D341Med (cell line): ENCODE results near the gene FAF1.
"Not testable (repeated sequence)": the region's sequence is repeated elsewhere in the genome, so short reads cannot be mapped to it uniquely, and the experiment has no call there.

ENCODE experiments used
- DNase-seq: peaks from one replicate; pipeline ENCODE4 v3.0.0; 2012; ENCODE audit warnings: low spot score

The FAF1 gene

DNA sequence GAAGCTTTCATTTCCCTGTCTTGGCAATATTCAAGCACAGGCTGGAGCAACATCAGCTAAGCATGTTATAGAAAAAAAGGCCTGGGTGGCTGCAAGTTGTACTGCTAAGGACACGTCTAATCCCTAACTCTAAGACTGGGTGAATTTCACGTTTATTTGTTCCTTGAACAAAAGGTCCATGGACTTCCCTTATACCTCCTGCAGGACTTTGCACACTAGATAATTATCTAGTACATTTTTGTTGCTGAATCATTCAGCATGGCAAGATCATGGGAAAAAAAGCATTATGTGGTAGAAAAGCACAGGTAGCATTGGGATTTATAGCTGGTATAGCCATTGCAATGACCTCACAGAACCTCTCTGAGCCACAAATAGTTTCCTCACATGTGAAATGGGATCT, 406.1 kb downstream of the FAF1 start:
- DNase-seq = no peak

DNA sequence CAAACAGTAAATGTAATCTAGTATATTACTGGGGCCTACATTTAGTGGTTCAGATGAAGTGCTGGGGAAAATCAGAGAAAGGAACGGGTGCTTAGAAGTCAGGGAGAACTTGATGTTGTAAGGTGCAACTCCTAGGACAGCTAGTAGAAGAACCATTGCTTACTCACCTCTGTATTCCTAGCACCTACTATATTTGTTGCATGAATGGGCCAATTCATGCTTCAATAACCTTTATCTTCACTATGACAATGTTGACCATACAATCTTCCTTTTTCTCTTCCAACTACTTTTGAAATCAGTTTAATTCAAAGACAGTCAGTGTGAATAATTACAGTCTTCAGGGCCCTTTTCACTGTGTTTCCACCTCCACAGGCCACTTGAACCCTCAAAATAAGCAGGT, 411.8 kb downstream of the FAF1 start:
- no peak for DNase-seq

- DNase-seq = no peak
Observed at GRCh38 chr1:50542362-50542761, 417.7 kb downstream of the FAF1 start.

GRCh38 chr1:50538476-50538875, 421.6 kb downstream of the FAF1 start:
- DNase-seq = no peak

GRCh38 chr1:50531601-50532000, 428.5 kb downstream of the FAF1 start:
- no peak for DNase-seq

DNA sequence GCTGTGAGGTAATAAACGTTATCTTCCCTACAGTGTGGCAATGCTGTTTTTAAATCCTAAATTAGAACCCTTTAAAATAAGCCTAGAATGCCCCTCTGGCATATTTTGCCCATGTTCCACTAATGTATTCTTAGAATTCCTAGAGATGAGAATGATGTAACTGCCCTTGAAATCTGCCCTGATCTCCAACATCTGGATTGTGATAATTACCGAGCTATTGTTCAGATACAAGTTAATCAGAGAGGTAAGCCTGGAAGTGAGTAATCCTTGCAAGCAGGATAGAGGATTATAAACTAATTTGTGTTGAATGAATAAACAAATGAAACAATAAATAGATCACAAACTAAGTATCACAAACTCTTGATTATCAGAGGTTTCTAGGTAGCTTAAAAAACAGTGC, 429.0 kb downstream of the FAF1 start:
- peak; percentile 29 for DNase-seq

GRCh38 chr1:50529510-50529909, 430.6 kb downstream of the FAF1 start:
- DNase-seq = no peak

- not testable (repeated sequence) for DNase-seq
Observed at GRCh38 chr1:50527987-50528320, 432.1 kb downstream of the FAF1 start.

DNA sequence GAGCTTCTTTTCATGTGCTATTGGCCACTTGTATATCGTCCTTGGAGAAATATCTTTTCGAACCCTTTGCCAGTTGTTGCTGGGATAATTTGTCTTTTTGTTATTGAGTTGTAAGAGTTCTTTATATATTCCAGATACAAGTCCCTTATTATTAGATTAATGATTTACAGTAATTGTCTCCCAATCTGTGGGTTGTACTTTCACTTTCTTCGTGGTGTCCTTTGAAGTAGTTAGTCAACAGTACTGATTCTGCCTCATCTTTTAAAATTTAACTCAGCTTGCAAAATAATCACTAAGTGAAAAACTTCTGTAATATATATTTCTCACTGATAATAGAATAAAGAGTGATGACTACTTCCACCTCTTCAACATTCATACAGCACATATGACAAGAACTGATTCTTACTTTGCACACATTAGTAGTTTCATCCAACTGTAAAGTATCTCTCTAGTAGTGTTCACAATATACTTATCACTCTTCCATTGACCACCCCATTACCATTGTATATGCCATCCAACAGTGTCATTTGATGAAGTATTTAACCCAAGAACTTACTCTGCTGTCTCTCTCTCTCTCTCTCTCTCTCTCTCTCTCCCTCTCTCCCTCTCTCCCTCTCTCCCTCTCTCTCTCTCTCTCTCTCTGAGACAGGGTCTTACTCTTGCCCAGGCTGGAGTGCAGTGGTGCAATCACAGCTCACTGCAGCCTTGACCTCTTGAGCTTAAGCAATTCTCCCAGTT, 432.6 kb downstream of the FAF1 start:
- DNase-seq = no peak

DNA sequence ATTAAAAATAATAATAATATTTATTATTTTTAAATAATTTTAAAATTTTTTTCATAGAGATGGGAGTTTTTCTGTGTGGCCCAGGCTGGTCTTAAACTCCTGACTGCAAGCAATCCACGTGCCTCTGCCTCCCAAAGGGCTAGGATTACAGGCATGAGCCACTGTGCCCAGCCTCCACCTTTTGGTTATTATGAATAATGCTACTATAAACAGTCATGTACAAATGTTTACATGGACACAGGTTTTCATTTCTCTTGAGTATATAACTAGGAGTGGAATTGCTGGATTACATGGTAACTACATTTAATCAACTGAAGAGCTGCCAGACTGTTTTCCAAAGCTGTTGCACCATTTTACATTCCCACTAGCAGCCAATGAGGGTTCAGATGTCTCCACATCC, 433.6 kb downstream of the FAF1 start:
- DNase-seq = no peak

DNA sequence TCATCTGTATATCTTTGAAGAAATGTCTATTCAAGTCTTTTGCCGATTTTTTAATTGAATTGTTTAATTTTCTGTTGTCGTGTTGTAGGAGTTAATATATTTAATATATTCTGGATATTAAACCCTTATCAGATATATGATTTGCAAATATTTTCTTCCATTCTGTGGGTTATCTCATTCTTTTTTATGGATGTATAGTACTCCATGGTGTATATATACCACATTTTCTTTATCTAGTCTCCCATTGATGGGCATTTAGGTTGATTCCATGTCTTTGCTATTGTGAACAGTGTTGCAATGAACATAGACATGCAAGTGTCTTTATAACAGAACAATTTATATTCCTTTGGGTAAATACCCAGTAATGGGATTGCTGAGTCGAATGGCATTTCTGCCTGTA, 436.5 kb downstream of the FAF1 start:
- DNase-seq = no peak

DNA sequence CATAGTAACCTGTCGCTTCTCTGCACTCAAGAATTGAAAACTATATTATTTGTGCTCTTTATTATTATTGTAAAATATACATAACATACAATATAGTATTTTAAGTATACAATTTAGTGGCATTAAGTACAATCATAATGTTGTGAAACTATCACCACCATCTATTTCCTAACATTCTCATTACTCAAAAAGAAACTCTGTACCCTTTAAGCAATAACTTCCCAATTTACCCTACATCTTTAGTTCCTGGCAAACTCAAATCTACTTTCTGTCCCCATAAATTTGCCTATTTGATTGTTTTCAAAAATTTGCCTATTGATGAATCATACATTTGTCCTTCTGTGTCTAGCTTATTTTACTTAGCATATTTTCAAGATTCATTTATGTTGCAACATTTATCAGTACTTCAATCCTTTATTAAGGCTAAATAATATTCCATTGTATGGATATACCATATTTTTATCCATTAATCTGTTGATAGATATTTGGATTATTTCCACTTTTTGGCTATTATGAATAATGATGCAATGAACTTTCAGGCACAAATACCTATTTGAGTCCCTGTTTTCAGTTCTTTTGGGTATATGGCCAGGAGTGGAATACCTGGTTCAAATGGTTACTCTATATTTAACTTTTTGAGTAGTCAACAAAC, 437.2 kb downstream of the FAF1 start:
- DNase-seq = no peak

- DNase-seq = no peak
Observed at GRCh38 chr1:50521703-50522102, 438.4 kb downstream of the FAF1 start.

GRCh38 chr1:50517488-50517887, 442.6 kb downstream of the FAF1 start:
- no peak for DNase-seq

DNA sequence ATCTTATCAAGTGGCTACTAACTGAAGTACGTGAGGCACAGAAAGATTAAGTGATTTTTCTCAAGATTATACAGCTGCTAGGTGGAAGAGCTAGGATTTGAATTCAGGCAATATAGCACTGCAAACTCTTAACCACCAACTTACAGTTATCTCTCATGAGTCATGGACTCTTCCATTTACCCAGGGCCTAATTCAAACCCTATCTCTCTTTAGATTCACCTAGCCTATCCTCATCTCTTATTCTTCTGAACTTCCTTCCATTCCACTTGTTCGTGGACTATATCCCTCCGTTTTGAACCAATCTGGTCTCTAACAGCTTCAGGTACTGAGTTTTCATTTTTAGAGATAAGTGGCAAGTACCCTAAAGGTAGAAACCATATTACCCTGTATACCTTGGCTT, 444.0 kb downstream of the FAF1 start:
- no peak for DNase-seq

DNA sequence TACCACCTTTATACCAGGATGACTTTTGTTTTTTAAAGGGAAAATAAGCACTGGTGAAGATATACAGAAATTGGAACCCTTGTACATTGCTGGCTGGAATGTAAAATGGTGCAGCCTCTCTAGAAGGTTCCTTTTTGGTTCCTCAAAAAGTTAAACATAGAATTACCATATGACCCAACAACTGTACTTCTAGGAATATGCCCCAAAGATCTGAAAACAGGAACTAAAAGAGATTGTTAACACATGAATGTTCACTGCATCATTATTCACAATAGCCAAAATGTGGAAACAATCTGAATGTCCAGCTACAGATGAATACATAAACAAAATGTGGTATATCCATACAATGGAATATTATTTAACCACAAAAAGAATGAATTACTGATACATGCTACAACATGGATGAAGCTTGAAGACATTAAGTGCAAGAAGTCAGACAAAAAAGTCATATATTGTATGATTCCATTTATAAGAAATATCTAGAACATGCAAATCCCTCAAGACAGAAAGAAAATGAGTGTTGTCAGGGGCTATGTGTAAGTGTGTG, 452.0 kb downstream of the FAF1 start:
- DNase-seq = no peak

DNA sequence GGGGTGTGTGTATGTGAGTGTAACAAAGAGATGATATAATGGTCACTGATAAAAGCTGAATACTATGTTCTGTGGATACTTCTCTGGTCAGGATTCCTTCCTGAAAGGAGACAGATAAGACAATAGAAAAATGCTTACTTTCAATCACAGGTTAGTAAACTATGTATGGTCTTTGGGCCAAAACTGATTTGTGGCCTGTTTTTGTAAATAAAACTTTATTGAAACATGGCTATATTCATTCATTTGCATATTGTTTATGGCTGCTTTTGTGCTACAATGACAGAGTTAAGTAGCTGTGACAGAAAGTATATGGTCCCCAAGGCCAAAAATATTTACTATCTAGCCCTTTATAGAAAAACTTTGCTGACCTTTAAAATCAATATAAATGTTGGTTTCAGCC, 454.6 kb downstream of the FAF1 start:
- no peak for DNase-seq

GRCh38 chr1:50503515-50503914, 456.6 kb downstream of the FAF1 start:
- no peak for DNase-seq

GRCh38 chr1:50502147-50502546, 457.9 kb downstream of the FAF1 start:
- no peak for DNase-seq

GRCh38 chr1:50497007-50497406, 463.1 kb downstream of the FAF1 start:
- DNase-seq = no peak

DNA sequence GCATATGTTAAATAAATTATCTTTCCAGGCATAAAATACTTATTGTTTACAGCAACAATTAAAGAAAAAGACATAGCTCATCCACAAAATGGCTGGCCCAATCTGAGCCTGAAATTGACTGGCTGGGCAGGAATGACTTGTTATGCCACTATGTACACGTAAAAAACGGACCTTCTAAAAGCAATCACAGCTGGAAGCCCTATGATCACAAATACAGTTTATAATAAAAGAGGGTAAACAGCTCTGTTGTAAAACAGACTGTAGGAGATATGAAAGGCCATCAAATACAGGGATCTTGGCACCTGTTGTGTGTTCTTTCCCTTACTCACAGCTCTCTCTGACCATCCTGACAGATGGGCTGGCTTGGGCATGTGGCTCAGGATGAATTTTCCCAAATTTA, 466.4 kb downstream of the FAF1 start:
- no peak for DNase-seq

GRCh38 chr1:50492142-50492541, 467.9 kb downstream of the FAF1 start:
- DNase-seq = no peak

- no peak for DNase-seq
Observed at GRCh38 chr1:50491142-50491541, 468.9 kb downstream of the FAF1 start.

- DNase-seq = no peak
Observed at GRCh38 chr1:50490640-50491039, 469.4 kb downstream of the FAF1 start.
